Measurements from ENCODE around the gene CFAP52. TPM values are rescaled to one million over a fixed set of nuclear protein-coding genes. Genes with fewer than 3 reads are reported as not detected.

Gene CFAP52
- total and polyA plus RNA-seq, 7 experiments from 2014 or later, result not detected

DNA sequence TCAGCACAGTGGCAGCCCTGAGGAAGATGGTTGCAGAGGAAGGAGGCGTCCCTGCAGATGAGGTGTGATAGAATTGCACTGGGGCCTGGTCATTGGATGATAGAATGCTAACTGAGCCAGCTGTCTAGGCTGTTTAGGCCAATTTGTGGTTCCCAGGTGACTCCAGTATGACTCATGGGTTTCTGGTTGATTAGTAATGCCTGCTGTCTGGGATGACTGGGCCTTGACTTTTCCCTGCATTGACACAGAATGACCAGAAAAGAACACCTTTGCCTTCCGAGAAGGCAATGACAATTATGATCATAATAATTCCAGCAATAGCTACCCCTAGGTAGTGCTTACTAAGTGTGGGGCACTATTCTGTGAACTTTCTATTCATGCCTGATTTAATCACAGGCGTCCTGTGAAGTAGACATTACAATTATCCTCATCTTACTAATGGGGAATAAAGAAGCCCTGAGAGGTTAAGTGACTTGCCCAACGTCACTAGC is 100.4 kb downstream of the CFAP52 start:
- H3K27me3 ChIP-seq (ENCODE audit: control insufficient read depth in 2 of 2, insufficient read depth in 2 of 2, low read length in 2 of 2), result no peaks in the 10 kb centered on the region
- intact Hi-C loops (cut with micrococcal nuclease), result no loop called here
- H3K4me1 ChIP-seq (ENCODE audit: control insufficient read depth in 2 of 2, insufficient read depth in 2 of 2, low read length in 2 of 2), result no peaks in the 10 kb centered on the region
- ATAC-seq, result no peak
- Mint-ChIP-seq H3K36me3 (peaks cover 0 to 4% (median 0%) of the 10 kb centered on the region in 5 donors), H3K4me3 (no peak overlapping the region), H3K9me3 (peaks cover 0 to 15% (median 11%) of the 10 kb centered on the region in 11 donors), H3K4me1 (no peaks in the 10 kb centered on the region), H3K27ac (no peak overlapping the region), H3K27me3 (peaks cover 0 to 11% (median 4%) of the 10 kb centered on the region in 5 donors)
- ChIA-PET POLR2A (no interaction called here), CTCF (no interaction called here)
- H3K4me3 ChIP-seq (ENCODE audit: low read length), result no peak overlapping the region
- H3K9me3 ChIP-seq (ENCODE audit: control insufficient read depth in 2 of 3, low read length in 3 of 3), result peaks cover 0 to 11% (median 0%) of the 10 kb centered on the region in 3 experiments
- no peaks in the 10 kb centered on the region for H3K36me3 ChIP-seq (ENCODE audit: control insufficient read depth in 2 of 3, insufficient read depth in 3 of 3, low read length in 3 of 3)
- no peak for DNase-seq
- no peak overlapping the region for H3K27ac ChIP-seq (ENCODE audit: low read depth, low read length)

DNA sequence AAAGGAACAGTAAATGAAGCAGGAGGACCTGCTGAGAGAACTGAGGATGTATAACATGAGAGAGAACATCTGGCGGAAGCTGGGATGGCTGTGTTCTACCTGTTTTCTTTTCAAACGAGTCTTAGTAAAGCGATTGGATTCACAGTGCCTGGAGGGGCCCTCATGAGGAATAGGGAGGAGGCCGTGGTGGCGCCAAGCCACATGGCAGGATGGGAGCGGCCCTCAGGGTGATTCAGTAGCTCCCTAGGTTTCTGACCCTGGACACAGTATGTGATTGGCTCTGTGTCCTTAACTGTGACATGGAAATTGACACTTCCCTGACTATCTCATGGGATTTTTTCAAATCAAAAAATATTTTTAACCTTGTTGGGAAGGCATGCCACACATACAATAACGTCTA is 101.0 kb downstream of the CFAP52 start:
- ATAC-seq, result no peak
- intact Hi-C loops (cut with micrococcal nuclease), result no loop called here
- no peaks in the 10 kb centered on the region for H3K4me1 ChIP-seq (ENCODE audit: control insufficient read depth in 2 of 2, insufficient read depth in 2 of 2, low read length in 2 of 2)
- POLR2A ChIA-PET, result no interaction called here
- Mint-ChIP-seq H3K9me3 (peaks cover 0 to 15% (median 11%) of the 10 kb centered on the region in 11 donors), H3K4me1 (no peaks in the 10 kb centered on the region), H3K27ac (no peak overlapping the region), H3K27me3 (peaks cover 0 to 11% (median 4%) of the 10 kb centered on the region in 5 donors), H3K4me3 (no peak overlapping the region), H3K36me3 (peaks cover 0 to 4% (median 0%) of the 10 kb centered on the region in 5 donors)
- CTCF ChIA-PET, result no interaction called here
- no peak overlapping the region for H3K27ac ChIP-seq (ENCODE audit: low read depth, low read length)
- H3K36me3 ChIP-seq (ENCODE audit: control insufficient read depth in 2 of 3, insufficient read depth in 3 of 3, low read length in 3 of 3), result no peaks in the 10 kb centered on the region
- no peak for DNase-seq
- no peaks in the 10 kb centered on the region for H3K27me3 ChIP-seq (ENCODE audit: control insufficient read depth in 2 of 2, insufficient read depth in 2 of 2, low read length in 2 of 2)
- peaks cover 0 to 11% (median 0%) of the 10 kb centered on the region in 3 experiments for H3K9me3 ChIP-seq (ENCODE audit: control insufficient read depth in 2 of 3, low read length in 3 of 3)
- no peak overlapping the region for H3K4me3 ChIP-seq (ENCODE audit: low read length)

DNA sequence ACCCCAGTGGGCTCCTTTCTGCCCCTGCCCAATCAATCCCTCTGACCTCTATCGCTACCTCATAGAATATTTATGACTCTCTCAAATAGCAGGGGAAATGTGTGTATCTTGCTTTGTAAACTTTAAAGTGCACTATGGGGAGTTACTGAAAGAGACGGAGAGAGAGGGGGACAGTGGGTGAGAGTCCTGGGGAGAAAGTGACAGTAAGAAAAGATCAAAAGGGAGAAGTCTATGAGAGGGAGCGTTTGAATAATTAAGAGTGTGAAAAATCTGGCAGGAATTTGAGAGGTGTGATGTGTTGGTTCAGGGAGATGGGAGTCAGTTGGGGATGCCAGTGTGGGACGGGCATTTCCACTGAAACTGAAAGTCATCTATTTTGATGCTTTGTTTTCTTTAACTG is 101.5 kb downstream of the CFAP52 start:
- CTCF ChIA-PET, result no interaction called here
- no peak overlapping the region for H3K4me3 Mint-ChIP-seq
- Histone ChIP-seq H3K36me3 (ENCODE audit: control insufficient read depth in 2 of 3, insufficient read depth in 3 of 3, low read length in 3 of 3) (no peaks in the 10 kb centered on the region), H3K27ac (ENCODE audit: low read depth, low read length) (no peak overlapping the region), H3K4me3 (ENCODE audit: low read length) (no peak overlapping the region), H3K9me3 (ENCODE audit: control insufficient read depth in 2 of 3, low read length in 3 of 3) (peaks cover 0 to 11% (median 0%) of the 10 kb centered on the region in 3 experiments), H3K4me1 (ENCODE audit: control insufficient read depth in 2 of 2, insufficient read depth in 2 of 2, low read length in 2 of 2) (no peaks in the 10 kb centered on the region), H3K27me3 (ENCODE audit: control insufficient read depth in 2 of 2, insufficient read depth in 2 of 2, low read length in 2 of 2) (no peaks in the 10 kb centered on the region)
- ATAC-seq (no peak), DNase-seq (no peak)
- H3K27ac Mint-ChIP-seq, result no peak overlapping the region
- POLR2A ChIA-PET, result no interaction called here
- peaks cover 0 to 8% (median 4%) of the 10 kb centered on the region in 5 donors for H3K27me3 Mint-ChIP-seq
- H3K36me3 Mint-ChIP-seq, result peaks cover 0 to 4% (median 0%) of the 10 kb centered on the region in 5 donors
- H3K4me1 Mint-ChIP-seq, result no peaks in the 10 kb centered on the region
- intact Hi-C loops (cut with micrococcal nuclease), result no loop called here
- H3K9me3 Mint-ChIP-seq, result peaks cover 0 to 15% (median 11%) of the 10 kb centered on the region in 11 donors

GRCh38 chr17:9684955-9685621 is 108.6 kb downstream of the CFAP52 start:
- H3K27me3 ChIP-seq (ENCODE audit: control insufficient read depth in 2 of 2, insufficient read depth in 2 of 2, low read length in 2 of 2), result no peaks in the 10 kb centered on the region
- H3K4me1 ChIP-seq (ENCODE audit: control insufficient read depth in 2 of 2, insufficient read depth in 2 of 2, low read length in 2 of 2), result no peaks in the 10 kb centered on the region
- H3K36me3 ChIP-seq (ENCODE audit: control insufficient read depth in 2 of 3, insufficient read depth in 3 of 3, low read length in 3 of 3), result no peaks in the 10 kb centered on the region
- Mint-ChIP-seq H3K4me3 (no peak overlapping the region), H3K27me3 (peaks cover 0 to 4% (median 0%) of the 10 kb centered on the region in 5 donors), H3K36me3 (peaks cover 0 to 3% (median 0%) of the 10 kb centered on the region in 5 donors), H3K27ac (no peak overlapping the region), H3K9me3 (peaks cover 0 to 11% (median 5%) of the 10 kb centered on the region in 11 donors), H3K4me1 (no peaks in the 10 kb centered on the region)
- no peak for ATAC-seq
- peaks cover 0 to 6% (median 0%) of the 10 kb centered on the region in 3 experiments for H3K9me3 ChIP-seq (ENCODE audit: control insufficient read depth in 2 of 3, low read length in 3 of 3)
- intact Hi-C loops (cut with micrococcal nuclease), result no loop called here
- ChIA-PET POLR2A (no interaction called here), CTCF (no interaction called here)
- H3K27ac ChIP-seq (ENCODE audit: low read depth, low read length), result no peak overlapping the region
- H3K4me3 ChIP-seq (ENCODE audit: low read length), result no peak overlapping the region
- DNase-seq, result no peak

Other genes starting within 250 kb of the CFAP52 start
- gene STX8, start 822 bp upstream of the CFAP52 start, total RNA-seq, result 10 to 100 TPM; 45.1 to 71.3 (median 48.9) TPM
- 100 to 1,000 TPM; 105 to 116 TPM for gene STX8, start 822 bp upstream of the CFAP52 start, polyA plus RNA-seq
- gene USP43, start 68.9 kb downstream of the CFAP52 start, total RNA-seq, result 1 to 10 TPM in 1 of 5 experiments, under 1 TPM in 1, not detected in 3; 0.27 to 1.0 TPM
- gene USP43, start 68.9 kb downstream of the CFAP52 start, polyA plus RNA-seq, result not detected
- not detected for gene DHRS7C, start 214.9 kb downstream of the CFAP52 start, total RNA-seq
- not detected for gene DHRS7C, start 214.9 kb downstream of the CFAP52 start, polyA plus RNA-seq
- not detected for gene GSG1L2, start 245.4 kb downstream of the CFAP52 start, total RNA-seq
- gene GSG1L2, start 245.4 kb downstream of the CFAP52 start, polyA plus RNA-seq, result not detected
- gene GLP2R, start 249.3 kb downstream of the CFAP52 start, total RNA-seq, result not detected
- not detected for gene GLP2R, start 249.3 kb downstream of the CFAP52 start, polyA plus RNA-seq